CD4-positive, alpha-beta T cell treated with Interleukin-15 for 1 hour (primary cell): Measurements from ENCODE around the gene LIX1.

ENCODE experiments used
- DNase-seq: peaks from one replicate; pipeline ENCODE4 v3.0.0-alpha.2; 2020

Gene LIX1

DNA sequence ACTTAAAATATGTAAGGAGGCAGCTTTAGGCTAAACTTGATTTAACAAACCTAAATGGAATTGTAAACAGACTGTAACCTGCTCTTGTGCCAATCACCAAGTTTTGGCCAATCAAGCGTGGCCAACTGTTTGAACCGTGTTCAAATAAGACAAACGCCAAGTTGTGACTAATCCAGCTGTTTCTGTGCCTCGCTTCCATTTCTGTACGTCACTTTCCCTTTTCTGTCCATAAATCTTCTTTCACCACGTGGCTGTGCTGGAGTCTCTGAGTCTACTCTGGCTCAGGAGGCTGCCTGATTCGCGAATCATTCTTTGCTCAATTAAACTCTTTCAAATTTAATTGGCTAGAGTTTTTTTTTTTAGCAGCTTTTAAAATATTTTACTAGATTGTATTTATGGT lies 71.3 kb downstream of the LIX1 start:
- no peak for DNase-seq

DNA sequence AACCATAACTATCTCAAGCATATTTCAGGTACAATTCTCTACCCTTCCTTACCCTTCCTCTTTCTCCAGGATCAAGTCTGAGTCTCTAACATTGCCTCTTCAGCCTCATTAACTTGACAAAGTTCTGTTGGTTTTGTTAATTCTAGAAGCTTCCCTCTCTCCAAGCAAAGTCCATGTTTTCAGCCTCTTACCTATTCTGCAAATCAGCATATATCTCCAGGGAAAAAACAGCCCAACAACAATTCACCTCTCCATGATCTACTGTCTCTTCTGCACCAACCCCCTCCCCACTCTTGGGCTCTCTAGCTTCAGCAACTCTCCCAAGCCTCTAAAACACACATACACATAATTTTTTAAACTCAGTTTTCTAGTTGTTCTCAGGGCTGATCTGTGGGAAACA lies 72.2 kb downstream of the LIX1 start:
- no peak for DNase-seq

DNA sequence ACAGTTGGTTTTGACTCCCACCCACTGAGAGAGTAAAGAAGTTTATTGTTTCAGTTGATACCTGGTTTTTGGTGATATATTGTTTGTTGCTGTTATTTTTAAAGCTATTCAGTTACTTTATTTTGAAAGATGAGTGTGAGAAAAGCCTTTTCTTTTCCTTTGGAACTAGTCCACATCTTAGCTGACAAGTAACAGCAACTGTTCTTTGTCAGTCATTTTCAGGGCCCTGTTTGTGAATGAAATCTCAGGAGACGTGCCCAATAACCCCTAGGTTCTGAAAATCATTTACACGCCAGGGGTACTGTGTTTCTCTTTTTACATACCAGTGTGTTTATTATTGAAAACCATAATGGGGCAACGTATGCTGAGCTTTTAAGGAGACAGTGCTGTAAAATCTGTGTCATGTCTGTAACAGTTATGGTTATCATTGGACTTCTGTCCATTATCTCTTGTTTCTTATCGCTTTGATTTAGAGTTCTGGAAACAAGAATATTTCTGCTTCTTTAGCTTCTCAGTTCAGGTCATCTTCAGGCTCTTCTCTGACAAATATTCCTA lies 75.0 kb downstream of the LIX1 start:
- no peak for DNase-seq

DNA sequence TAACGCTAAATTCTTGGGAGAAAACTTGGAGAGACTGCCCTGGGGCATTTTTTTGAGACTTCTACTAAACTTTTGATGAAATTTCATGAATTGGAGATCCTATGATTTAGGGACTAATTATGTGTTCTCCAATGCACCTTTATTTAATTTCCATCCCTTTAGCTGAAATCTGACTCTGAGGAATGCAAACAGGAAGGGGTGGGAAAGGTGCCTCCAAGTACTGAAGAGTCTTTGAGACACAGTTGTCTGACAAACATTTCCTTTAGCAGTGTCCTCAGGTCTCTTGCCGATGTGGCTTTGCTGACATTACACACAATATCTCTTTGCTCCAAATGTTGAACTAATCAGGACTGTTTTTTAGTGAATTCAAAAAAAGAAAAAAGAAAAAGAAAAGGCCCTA lies 76.9 kb downstream of the LIX1 start:
- no peak for DNase-seq

DNA sequence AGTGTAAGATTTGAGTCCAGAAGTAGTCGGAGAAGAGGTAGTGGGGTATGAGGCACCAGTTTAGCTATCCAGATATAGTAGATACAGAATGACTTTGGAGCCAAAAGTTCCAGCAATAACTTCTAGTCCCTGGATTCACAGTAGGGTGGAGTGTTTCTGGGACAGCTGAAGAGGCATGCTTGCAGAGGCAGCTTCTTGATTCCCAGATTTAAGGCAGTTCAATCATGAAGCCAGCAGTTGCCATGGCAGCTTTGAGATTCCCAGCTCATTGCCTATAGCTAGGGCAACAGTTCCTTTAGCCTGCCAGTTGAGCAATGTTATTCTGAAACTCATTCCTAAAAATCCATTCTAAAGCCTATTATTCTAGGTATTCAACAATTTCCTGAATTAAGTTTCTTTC lies 79.2 kb downstream of the LIX1 start:
- DNase-seq: no peak

DNA sequence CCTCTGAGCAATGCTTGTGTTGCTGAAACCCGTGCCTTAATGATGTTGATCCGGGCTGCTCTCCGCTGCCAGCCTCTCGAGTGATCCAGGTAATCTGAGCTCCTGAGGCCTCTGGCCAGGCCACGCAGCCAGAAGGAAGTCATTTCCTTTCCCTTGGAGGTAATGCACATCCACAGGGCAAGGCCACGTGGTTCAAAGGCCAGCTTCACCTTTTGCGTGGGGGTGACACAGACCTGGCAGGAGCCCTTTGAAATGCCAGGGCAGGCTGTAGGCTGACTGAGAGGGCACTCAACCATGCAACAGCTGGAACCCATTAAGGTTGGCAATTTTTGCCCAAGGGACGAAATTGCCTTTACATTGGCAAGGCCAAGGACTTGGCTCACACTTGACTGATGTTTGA lies 80.4 kb downstream of the LIX1 start:
- no peak for DNase-seq

DNA sequence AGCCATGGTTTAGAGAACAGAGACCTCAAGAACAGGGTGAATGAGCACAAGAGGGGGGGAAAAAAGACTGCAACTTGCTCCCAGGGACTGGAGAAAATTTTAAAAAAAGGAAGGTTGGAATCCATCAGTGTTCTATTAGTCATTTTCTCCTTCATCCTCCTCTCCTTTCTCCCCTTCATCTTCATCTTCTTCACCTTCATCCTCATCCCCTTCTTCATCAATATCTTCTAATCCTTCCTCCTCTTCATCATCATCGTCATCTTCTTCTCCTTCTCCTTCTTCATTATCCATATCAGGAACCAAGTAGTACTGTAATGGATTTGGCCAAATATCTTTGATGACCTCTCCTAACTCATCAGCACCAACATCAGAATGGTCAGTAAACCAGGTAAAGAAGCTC lies 86.1 kb downstream of the LIX1 start:
- DNase-seq: no peak

DNA sequence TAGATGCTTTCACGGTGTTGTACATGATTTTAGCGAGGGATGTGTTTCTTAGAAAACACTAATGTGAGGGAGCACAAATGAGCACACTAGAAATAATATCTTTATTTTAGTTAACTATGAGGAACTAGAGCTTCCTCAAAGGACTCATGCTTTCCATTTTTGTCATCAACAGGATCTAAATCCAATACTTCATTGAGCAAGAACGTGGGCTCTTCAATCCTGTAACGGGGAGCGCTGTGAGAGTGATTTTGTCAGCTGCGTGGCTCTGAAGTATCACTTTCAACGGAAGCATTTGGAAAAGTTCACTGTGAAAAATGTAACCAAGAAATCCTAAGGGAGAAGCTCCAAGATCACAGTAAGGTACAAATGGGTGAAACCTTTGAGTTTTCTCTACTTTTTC lies 93.2 kb downstream of the LIX1 start:
- DNase-seq: no peak

DNA sequence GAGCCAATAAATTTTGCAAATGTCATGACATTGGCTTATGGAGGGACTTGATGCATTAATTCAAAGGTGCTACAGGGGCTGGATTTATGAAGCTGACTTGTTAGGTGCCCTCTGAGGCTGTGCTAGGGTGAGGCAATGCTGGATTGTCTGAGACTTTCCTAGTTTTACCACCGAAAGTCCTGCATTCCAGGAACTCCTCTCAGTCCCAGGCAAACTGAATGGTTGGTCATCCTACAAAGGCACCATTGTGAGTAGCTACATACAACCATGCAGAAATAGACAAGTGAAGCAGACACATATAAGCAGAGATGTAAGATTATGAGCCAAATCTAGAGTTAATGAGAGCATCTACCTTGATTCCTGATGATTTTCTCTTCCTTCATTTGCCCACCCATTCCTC lies 95.3 kb downstream of the LIX1 start:
- DNase-seq: no peak

DNA sequence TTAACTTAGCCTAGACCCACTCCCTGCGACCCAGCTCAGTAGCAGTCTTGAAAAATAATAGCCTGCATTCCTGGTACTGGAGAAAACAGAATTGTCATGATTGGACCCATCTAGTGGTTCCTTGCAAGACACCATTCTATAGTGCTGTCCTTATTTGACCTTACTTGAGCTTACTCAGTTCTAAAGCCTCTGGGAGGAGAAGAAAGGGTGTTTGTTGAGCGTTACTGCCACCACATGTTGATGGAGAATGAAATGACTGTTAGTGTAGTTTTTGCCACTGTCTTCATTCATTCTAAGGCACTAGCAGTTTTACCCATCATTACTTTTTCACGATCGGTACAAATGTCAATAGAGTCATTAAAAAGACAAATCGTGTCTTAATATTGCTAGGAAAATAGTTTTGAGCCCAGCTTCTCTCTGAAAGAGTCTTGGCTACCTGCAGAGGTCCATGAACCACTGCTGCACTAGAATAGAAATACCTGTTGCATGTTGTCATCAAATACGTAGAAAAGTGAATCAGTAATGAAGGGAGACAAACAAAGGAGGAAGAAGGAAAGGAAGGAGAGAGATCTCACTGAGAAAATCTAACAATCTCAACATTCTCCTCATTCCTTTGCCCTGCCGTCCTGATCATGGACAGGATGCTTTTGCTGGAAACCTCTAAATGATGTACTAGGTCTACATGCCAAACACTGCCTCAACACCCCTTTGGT lies 96.0 kb downstream of the LIX1 start:
- DNase-seq: no peak

DNA sequence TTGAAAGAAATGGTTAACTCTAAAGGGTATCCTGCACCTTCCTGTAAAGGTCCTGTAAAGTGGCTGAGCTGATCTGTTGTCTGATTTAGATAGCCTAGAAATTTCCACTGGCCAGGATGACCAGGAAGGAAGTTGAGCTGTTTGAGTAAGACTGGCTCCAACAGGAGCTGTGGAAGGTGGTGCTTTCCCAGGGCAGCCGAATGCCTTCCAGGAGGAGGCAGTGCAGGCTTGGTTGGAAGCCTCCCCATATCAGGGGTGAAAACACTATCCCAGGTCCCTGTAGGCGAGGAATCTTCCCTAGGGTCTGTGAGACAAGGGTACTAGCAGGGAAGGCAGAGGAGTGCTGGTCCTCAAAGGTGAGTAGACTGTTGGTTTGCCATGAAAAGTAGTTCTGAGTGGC lies 98.4 kb downstream of the LIX1 start:
- no peak for DNase-seq

DNA sequence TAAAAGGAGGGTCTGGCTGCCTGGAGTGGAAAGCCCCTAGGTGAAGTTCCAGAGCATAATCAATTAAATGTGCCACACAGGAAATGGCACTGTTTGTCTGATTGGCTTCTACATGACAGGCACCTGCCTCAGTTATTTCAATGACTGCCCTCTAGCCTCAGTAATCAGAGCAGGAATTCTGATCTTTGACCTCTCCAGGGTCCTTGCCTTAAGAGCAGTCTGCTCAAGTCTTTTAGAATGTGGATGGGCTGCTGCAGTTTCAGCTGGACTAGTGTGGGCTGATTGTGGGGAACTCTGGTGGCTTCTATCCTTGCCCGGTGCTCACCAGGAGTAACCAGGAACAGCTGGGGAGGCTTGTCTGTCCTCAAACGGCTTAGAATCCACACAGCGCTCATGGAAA lies 98.9 kb downstream of the LIX1 start:
- no peak for DNase-seq

DNA sequence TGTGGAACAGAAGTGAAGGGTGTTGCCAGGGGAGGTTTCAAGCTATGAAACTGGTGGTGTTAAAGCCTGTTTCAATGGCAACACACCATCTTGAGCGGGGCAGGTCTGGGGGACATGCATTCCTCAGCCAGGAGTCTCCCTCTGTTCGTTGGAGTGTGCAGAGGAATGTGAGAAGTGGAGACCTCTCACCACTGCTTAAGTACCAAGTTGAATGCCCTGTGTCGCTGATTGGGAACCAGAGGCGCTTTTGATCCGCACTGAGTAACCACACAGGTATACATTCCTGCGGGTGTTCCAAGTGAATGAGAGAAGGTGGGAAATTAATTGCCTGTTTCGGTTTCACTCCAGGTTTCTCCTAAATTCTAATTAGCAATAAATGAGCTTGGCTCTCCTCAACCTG lies 99.4 kb downstream of the LIX1 start:
- DNase-seq: no peak
